Superior temporal gyrus (tissue), 1 donor: ENCODE measurements around the gene ITFG2.
"Not testable (repeated sequence)": the region's sequence is repeated elsewhere in the genome, so short reads cannot be mapped to it uniquely, and the experiment has no call there.

Experiments
- DNase-seq: peaks from one replicate; pipeline ENCODE4 v3.0.0-alpha.2; 2016; ENCODE audit errors: extremely low spot score

Gene ITFG2

DNA sequence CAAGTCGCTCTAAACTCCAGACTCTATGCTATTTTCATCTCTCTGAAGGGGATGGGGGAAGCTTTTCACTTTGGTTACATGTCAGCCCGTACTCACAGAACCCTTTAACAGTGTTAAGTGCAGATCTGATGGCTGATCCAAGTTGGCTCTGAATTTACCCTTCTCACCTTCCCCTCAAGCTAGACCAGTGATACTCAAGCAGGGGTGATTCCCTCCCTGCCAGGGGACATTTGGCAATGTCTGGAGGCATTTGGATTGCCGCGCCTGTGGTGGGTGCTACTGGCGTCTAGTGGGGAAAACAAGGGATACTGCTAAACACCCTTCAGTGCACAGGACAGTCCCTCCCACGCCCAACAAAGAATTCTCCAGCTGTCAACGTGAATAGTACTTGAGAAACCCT lies 50.4 kb downstream of the ITFG2 start:
- no peak for DNase-seq

DNA sequence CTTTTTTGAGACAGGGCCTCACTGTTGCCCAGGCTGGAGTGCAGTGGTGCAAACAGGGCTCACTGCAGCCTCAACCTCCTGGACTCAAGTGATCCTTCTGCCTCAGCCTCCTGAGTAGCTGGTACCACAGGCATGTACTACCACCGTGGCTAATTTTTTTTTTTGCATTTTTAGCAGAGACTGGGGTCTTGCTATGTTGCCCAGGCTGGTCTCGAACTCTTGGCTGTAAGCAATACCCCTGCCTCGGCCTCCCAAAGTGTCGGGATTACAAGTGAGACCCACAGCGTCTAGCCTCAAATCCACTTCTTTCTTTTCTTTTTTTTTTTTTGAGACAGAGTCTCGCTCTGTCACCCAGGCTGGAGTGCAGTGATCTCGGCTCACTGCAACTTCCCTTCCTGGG lies 50.9 kb downstream of the ITFG2 start:
- not testable (repeated sequence) for DNase-seq

DNA sequence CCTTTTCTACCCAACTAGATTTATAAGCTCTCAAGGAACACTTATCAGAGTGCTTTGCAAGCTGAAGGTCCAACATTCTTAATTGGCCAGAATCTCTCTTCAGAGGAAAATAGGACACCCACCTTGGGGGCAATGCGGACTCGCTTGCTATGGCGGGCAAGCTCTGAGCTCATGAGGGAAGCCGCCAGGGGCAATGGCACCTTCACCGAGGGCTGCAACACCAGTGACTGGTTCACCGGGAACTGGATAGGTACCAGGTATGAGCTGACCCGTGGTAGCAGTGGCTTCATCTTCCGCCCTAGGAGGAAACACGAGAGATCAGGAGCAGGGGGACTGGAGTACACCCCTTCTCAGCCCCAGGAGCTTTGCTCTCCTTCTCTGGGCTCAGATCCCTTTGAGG lies 51.7 kb downstream of the ITFG2 start:
- DNase-seq, result no peak

DNA sequence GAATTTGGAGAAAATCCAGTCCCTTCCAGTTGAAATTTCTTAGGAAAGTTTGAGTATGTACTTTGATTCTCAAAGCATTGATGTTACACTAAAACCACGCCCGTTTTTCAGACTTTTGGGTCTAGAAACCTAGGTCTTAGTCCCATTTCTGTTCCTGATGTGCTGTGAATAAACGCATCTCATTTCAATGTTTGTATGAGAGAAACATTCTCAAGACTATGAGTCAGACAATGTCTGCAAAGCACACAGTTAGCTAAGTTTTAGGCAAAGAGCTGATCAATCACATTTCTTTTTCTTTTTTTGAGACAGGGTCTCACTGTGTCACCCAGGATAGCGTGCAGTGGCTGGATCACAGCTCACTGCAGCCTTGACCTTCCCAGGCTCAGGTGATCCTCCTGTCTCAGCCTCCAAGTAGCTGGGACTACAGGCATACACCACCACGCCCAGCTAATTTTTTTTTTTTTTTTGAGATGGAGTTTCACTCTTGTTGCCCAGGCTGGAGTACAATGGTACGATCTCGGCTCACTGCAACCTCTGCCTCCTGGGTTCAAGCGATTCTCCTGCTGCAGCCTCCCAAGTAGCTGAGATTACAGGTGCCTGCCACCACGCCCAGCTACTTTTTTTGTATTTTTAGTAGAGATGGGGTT lies 56.6 kb downstream of the ITFG2 start:
- not testable (repeated sequence) for DNase-seq
